HG03575 (cell line): ENCODE results near the gene ZNF3.

Experiments
- ATAC-seq: cut with Tn5 transposase; IDR thresholded peaks from one replicate; pipeline ENCODE4 v1.9.1; 2021; ENCODE audit not compliant: unreplicated experiment, insufficient number of reproducible peaks, low FRiP score; ENCODE audit errors: extremely low read depth

ZNF3 gene

GRCh38 chr7:100022621-100023020 lies 58.9 kb downstream of the ZNF3 start:
- ATAC-seq = no peak

GRCh38 chr7:100021297-100021696 lies 60.2 kb downstream of the ZNF3 start:
- no peak for ATAC-seq
